ENCODE measurements around the gene UBTD1.
A peak's percentile ranks its signal among the peaks of the same experiment; 100 is the strongest.
"Not testable (repeated sequence)": the region's sequence is repeated elsewhere in the genome, so short reads cannot be mapped to it uniquely, and the experiment has no call there.

The UBTD1 gene

DNA sequence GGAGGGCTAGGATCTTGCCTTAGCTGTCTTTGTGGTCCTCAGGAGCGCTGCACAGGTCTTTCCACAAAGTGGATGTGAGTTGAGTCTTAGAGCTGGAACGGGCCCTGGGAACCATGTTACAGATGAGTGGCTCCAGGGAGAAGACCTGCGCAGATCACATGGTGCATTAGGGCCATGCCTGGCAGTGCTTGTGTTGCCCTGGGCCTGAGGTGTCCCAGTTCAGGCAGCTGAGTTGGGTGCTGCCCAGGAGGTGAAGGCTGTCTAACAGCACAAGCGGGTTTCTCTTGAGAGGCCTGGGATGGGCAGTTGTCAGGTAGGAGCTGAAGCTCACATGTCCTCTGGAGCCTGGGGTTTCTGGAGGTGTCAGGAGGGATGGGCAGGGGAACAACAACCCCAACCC is 40.1 kb downstream of the UBTD1 start:
- no peak for DNase-seq (ENCODE audit: low spot score)

DNA sequence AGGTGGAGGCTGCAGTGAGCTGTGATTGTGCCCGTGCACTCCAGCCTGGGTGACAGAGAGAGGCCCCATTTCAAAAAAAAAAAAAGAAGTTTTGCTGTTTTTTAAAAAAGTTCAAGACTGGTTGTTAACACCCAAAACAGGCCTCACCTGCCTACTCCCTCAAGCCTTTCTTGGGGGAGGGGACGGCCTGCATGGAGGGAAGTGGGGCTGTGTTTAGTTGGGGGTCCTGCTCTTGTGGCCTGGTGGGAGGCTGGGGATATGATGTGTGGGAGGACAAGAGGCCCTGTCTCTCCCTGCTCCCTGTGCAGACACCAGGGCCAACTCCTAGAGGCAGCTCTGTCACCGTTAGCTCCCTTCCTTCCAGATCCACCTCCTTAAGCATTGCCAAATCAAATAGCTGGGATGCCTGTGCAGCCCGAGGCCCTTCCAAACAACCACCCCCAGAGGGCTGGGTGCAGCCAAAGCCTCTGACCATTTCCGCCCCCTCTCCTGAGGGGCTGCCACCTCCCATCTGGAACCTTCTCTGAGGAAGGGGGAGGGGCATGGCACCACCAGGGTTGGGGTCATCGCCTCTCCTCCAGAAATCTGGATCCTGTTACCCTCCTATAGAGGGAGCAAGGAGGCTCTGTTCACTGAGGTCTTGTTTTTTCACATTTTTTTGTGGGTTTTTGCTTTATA is 40.9 kb downstream of the UBTD1 start:
- DNase-seq (ENCODE audit: low spot score): no peak

DNA sequence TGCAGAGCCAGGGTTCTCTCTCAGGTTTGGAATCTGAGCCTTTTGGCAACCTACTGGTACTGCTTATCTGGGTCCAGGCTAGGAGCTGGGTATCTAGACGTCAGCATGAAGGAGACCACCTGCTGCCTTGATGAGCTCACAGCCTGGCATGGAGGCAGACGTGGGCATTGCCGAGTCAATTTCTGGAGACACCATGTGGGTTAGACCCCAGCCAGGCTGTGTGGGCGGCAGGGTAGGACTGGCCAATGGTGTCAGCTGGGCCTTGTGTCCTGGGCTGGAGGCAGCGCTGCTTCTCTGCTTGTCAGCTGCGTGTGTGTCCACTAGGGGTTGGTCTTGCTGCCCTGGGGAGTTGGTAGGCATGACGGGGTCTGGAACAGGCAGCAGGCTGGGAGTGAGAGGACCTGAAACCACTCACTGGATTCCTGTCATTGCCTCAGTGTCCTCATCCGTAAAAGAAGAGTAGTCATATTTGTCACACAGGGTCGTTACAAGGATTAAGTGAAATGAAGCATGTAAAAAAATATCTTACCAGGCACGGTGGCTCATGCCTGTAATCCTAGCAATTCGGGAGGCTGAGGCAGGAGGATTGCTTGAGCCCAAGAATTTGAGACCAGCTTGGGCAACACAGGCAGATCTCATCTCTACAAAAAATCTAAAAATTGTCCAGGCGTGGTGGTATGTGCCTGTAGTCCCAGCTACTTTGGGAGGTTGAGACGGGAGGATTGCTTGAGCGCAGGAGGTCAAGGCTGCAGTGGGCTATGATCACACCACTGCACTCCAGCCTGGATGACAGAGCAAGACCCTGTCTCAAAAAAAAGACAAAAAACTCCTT is 42.2 kb downstream of the UBTD1 start:
- DNase-seq (ENCODE audit: low spot score): no peak

DNA sequence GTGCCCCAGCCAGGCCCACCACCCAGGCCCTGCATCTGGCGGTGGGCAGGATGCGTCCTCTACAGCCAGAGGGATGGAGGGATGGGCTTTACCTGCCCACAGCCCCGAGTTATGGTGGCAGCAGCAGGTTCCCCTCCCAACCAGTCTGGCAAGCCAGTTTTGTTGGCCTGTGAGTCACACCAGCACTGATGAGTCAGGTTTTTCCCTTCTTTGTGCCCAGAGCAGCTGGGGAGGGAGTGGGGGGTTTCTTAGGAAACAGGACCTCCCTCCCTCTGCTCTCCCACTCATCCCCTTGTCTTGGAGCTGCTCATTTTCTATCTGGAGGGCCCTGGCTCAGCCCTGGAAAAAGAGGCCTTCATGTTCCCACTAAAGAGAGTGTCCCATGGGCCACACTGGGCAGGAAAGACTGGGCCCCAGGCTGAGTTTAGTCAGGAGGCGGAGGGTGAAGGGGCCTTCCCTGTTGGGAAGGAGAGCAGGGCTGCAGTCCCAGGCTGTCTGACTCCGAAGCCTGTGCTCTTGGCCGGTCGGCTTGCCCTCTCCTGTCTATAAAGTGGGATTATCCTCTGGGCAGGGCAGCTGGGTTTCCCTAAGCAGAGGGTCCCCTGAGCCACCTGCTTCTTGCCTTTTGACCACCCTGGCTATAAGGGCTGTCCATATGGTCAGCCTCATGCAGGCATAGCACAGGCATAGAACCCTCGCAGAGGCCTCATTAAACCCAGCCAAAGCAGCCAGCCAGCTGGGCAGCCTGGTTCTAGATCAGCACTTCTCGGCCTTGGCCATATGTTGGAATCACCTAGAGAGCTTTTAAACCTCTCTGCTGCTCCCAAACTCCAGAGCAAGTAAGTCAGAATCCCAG is 43.7 kb downstream of the UBTD1 start:
- DNase-seq (ENCODE audit: low spot score): no peak

DNA sequence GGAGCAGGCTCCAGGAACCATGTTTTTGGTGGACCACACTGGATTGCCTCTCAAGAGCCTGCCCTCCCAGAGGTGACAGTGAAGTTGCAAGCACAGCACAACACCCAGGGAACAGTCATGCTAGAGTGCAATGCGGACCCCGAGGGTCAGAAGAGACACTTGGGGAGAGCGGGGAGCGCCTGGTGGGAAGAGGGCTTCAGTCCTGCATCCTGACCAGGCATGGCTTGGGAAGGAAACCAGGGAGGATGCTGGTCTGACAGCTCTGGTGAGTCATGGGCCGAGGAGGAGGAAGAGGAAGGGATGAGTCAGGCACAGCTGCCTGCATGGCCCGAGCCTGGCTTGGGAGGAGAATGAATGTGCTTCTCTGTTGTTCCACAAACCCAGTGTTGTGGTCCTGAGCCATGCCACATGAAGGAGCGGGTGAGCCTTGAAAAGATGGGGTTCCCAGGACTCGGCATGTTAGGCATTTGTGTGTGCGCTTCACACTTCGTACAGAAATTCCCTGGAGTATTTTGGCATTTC is 44.4 kb downstream of the UBTD1 start:
- DNase-seq (ENCODE audit: low spot score): peak; percentile 20

DNA sequence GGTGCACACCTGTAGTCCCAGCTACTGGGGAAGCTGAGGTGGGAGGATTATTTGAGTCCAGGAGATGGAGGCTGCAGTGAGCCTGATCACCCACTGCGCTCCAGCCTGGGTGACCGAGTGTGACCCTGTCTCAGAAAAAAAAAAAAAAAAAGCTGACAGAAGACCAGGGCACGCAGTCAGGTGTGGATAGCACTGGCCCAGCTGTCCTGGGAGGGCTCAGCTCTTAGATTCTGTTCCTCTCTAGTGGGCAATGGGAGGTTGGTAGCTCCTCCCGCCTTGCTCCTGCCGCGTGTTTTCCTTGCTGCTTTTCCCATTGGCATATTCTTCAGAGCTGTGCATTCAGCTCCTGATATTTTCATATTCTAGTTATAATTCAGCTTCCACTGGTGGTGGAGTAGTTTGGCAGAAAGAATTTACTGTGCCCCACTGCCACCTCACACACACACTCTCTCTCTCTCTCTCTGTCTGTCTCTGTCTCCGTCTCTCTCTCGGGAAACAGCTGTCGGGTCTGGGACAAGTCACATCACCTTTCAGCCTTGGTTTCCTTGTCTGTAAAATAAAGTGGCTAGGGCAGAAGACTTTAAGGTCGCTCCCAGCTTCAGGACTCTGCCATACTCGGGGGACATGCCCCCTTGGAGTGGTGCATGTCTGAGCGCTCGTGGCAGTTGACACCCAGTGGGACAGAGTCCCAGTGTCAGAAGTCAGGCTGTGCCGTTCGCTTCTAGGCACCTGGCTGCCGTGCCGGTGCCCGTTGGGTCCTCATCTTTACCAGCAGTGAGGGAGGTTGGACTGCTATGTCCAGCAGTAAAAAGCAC is 47.9 kb downstream of the UBTD1 start:
- DNase-seq (ENCODE audit: low spot score): no peak

DNA sequence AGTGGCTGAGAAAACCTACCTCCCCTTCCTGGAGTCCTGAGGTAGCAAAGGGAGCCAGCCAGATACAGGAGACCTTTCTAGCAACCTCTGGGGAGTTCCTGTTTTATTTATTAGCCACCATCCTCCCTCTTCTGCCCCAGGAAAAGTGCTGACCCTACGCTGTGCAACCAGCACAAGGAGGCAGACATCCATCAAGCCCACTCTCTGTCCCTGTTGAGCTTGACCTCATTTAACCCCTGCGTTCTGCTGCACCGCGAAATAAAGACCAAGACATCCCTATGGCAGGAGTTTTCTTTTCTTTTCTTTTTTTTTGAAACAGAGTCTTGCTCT is 48.5 kb downstream of the UBTD1 start:
- DNase-seq (ENCODE audit: low spot score): no peak

DNA sequence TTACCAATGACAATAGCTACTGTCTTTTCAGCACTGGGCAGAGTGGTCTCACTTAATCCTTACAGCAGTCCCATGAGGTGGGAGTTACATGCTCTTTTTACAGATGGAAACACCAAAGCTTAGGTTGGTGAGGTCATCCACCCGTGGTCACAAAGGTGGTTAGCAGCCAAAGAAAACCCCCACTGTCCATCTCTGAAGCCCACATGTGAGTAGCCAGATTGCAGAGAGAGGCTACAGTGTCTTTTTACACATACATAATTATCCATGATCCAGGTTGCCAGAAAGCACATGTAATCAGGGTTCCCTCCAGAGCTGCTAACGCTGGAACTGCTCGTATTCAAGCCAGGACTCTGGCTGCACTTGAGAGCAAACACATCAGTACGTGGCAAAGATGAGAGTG is 49.2 kb downstream of the UBTD1 start:
- DNase-seq (ENCODE audit: low spot score): no peak

DNA sequence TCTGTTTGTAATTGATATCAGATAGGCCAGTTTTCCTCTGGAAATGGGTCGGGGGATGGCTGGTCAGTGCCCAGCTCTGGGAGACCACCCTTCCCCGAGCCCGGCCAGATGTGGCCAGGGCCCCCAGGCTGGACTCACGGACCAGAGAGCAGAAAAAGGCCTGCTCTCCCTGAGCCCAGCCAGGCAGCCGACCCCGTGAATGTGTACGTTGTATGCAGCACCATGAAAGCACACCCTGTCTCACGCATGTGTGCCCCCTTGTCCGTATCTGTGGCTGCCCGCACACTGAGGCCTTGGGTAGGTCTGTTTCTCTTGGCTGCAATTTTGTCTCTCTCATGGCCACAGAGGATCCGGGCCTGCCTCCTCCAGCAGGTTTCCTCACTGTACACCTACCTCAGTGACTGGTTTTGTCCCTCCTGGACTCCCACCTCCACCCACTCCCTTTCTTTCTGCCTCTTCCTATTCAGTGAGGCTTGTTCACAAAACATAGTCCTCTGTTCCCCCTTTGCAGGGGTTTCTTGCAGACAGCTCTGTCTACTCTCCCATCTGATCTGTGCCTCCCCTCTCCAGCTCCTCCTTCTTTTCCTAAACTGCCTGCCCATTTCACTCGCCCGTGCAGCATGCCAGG is 50.2 kb downstream of the UBTD1 start:
- DNase-seq (ENCODE audit: low spot score): no peak

DNA sequence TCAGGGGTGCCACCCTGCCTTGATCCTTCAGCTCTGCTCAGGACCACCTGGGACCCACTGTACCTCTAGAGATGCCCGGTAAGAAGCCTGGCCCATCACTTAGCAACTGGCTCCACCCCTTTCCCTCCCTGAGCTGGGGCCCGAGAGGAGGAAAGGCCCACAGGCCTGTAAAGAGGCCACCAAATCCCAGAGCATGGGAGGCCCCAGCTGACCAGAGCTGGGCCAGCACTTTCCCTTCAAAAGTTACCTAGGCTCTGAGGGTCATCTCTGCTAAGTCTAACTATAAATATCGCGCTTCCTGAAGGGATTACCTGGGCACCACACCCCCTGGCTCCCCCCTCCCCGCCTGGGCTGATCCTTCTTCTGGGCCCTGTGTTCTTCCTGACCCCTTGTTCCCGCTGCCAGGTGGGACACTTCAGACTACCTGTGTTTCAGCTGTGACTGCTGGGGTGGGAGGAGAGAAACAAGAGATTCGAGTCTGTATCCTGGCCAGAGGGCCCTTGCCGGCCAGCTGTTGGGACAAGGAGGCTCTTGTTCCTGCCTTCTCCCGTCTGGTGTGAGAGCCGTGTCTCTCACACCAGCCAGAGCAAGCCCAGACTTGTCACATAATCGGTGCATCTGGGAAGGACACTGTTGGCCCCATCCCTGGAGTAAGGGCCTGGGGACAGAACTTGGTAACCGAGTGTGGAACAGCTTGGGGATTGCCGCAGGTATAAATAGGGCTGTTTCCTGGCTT is 51.0 kb downstream of the UBTD1 start:
- DNase-seq (ENCODE audit: low spot score): no peak

DNA sequence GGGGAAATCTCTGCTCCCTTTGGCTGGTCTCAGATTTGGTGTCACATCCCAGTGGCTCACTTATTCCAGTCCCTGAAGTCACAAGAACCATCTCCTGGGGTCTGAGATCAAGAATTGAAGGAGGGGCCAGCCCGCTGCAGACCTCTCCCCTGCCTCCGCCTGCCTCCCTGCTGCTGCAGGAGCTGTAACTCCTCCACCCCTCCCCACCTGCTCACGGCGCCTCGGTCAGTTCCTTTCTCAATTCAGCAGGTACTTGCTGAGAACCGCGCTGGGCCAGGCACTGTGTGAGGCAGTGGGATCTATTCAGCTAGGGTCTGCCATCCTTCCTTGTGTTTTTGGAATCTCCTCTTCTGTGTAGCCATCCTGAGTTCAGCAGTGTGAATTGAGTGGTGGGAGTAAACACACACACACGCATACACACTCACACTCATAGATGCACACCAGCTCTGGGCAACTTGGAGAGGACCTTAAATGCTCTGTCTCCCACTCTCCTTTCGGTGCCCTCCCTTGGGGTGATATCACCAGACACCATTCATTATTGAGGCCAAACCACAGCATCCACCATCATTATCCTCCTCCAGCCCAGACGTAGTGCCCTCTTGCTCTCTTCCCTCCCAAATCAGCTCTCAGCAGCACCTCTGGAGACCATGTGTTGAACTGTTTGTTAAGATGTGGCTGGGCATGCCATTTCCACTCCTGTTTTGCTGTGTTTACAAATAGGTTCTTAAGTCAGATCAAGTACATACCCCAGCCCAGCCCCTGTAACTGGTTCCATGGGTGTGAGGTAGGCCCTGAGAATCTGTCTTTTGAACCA is 51.8 kb downstream of the UBTD1 start:
- no peak for DNase-seq (ENCODE audit: low spot score)

DNA sequence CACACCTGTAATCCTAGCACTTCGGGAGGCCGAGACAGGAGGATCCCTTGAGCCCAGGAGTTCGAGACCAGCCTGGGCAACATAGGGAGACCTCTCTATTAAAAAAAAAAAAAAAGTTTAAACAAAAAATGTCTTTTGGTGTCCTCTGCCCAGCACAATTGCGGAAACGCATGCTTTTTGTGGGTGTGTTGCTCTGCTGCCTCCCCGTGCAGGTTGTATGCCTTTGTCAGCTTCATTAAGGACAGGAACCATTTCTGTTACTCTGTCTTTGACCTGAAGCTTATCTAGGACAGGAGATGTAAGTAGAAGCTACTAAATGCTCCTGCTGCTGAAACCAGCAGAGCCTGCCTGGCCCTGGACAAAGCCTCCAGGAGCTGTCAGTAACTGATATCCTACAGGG is 52.5 kb downstream of the UBTD1 start:
- no peak for DNase-seq (ENCODE audit: low spot score)

DNA sequence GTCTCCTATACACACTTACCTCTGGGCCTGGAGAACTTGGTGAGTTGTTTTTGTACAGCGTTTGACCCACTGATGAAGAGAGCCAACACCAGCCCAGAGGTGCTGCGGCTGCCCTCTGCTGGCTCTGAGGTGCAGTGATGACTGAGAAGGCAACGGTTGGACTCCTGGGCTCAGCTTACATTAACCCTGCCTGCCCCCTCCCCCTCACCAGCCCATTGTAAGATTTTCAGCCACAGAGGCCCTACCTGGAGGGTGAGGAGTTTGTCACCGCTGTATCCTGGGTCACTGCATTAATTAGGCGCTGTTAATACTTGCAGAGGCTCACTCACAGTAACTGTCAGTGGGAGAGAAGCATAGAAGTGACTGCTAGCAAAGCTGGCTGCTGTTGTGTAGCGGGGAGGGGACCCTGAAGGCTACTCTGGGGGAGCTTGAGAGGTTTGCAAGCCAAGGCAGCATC is 54.9 kb downstream of the UBTD1 start:
- DNase-seq (ENCODE audit: low spot score): peak; percentile 60

DNA sequence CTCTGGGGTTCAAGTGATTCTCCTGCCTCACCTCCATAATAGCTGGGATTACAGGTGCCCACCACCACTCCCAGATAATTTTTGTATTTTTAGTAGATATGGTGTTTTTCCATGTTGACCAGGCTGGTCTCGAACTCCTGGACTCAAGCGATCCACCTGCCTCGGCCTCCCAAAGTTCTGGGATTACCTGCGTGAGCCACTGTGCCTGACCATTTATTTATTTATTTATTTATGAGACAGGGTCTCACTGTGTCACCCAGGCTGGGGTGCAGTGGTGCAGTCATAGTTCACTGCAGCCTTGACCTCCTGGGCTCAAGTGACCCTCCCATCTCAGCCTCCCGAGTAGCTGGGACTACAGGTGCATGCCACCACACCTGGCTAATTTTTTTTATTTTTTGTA is 55.6 kb downstream of the UBTD1 start:
- DNase-seq (ENCODE audit: low spot score): not testable (repeated sequence)

DNA sequence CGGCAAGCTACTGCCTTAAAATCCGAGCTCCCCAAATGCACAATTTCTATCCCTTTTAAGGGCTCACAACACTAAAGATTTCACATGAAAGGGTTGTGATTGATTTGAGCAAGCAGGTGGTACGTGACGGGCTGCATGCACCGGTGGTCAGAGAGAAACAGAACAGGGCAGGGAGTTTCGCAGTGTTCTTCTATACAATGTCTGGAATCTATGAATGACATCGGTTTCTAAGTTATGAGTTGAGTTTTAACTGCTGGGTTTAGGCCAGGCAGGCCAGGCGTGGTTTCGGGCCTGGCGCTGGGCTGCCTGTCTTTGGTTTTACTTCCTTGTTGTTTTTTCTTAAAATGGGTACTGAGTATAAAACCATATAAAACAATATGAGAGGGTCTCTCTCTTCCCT is 56.8 kb downstream of the UBTD1 start:
- not testable (repeated sequence) for DNase-seq (ENCODE audit: low spot score)

DNA sequence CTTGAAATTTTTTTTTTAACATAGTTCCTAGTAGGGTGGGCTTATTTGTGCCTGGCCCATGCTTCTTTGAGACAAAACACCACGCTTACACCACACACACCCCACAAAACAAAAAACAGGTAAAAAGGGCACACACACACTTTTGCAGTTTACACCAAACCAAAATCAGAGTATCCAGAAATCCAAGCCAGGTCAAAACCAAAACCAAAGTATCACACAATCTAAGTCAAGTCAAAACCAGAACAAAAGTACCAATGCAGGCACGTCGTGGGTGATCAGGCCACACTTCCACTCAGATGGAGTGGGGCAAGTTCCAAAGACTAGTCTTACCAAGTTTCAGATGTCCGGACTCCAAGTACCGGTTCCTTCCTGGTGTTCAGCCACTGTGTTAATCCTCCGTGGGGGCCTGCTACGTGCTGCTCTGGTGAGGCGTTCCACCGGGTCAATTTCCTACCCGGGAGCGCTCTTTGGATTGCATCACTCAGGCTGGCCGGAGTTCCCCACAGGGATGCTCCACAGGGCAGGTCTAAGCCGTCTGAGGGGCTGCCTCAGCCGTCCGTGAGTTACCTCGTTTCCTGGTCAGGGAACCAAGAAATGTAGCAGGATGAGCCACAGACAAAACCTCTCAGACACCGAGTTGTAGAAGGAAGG is 62.1 kb downstream of the UBTD1 start:
- not testable (repeated sequence) for DNase-seq (ENCODE audit: low spot score)

DNA sequence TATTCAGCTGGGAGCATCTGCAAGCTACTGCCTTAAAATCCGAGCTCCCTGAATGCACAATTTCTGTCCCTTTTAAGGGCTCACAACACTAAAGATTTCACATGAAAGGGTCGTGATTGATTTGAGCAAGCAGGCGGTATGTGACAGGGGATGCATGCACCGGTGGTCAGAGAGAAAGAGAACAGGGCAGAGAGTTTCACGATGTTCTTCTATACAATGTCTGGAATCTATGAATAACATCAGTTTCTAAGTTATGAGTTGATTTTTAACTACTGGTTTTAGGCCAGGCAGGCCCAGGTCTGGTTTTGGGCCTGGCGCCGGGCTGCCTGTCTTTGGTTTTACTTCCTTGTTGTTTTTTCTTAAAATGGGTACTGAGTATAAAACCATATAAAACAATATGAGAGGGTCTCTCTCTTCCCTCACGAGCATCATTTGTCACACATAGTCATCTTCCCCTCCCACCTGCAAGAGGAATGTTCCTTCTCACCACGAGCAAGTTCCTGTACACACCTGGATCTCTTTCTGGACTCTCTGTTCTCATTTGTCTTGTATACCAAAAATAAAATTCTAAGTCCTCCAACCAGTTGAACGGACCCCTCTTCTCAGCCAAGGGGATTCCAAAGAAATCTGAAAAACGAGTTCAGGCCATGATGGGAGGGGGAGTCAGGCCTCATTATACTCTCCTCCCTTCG is 62.8 kb downstream of the UBTD1 start:
- not testable (repeated sequence) for DNase-seq (ENCODE audit: low spot score)

DNA sequence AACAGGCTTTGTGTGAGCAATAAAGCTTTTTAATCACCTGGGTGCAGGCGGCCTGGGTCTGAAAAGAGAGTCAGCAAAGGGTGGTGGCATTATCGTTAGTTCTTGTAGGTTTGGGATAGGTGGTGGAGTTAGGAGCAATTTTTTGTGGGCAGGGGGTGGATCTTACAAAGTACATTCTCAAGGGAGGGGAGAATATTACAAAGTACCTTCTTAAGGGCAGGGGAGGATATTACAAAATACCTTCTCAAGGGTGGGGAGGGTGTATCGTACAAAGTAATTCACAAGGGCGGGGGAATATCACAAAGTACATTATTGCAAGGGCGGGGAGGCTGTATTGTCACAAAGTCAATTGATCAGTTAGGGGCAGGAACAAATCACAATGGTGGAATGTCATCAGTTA is 63.6 kb downstream of the UBTD1 start:
- not testable (repeated sequence) for DNase-seq (ENCODE audit: low spot score)
